Measurements from ENCODE around the gene TRPV2. TPM values are rescaled to one million over a fixed set of nuclear protein-coding genes. Genes with fewer than 3 reads are reported as not detected.

The TRPV2 gene
- total and polyA plus RNA-seq, 5 donors, result 5.2 to 19.6 (median 10.0) TPM

DNA sequence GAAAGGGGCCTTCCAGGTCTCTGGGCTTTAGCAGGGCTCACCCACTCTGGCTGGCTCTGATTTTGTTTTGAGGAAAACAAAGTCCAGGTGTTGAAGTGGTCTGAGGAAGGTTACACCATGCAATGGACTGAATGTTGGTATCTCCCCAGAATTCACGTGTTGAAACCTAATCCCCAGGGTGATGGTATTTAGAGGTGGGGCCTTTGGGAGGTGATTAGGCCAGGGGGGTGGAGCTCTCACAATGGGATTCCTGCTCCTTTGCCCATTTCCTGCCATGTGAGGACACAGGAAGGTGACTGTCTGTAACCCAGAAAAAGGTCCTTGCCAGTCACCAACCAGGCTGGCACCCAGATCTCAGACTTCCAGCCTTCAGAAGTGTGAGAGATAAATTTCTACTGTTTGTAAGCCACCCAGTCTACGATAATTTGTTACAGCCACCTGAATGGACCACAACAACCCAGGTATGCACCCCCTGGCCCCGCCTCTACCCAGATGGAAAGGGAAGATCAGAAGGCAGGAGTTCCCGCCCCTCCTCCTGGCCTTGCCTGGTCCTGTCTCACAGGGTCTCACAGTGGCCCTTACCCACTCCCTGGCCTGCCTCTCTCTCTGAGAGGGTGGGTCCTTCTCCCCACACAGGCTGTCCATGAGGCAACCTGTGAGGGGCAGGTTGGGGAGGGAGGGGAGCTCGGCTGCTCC, 44.6 kb downstream of the TRPV2 start:
- ATAC-seq, result no peak

DNA sequence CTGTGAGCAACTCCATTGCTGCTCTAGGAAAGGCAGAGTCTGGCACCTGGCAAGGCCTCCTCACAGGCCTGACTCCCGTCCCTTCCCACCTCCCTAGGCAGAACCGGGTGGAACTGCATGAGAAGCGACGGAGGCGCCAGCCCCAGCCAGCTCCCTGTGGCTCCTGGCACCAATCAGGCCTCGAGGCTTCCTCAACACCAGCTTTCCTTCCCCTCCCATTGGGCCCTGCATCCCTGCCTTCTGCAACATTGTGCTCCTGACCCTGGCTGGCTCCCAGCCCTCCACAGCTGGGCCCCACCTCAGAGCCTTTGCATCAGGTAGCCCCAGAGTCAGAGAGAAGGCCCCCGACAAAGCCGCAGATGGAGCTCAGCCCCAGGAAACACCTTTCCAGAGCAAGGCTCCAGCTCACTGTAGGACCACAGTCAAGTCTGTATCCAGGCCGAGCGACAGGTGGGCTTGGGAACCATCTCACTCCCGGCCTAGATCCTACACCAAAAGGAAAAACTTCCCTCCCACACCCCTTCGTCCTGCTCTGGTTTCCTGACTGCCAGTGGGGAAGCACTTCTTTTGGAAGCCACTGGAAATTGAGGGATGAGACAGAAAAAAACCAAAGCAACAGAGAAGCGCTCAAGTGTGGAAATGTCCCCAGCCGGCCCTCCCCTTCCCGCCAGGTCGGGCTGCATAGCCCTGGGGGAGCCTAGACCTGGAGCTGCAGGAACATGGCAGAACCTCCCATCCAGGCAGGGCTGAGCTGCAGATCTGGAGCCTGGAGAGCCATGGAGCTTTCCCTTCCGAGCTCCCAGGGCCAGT, 45.6 kb downstream of the TRPV2 start:
- DNase-seq (no peak), ATAC-seq (no peak)
- H3K9me3 ChIP-seq (ENCODE audit: control insufficient read depth, low read length), result no peaks in the 10 kb centered on the region
- intact Hi-C loops (cut with DNase I), result no loop called here
- no peak overlapping the region for H3K4me3 ChIP-seq (ENCODE audit: low read length)
- no peak overlapping the region for H3K27ac ChIP-seq (ENCODE audit: low read length)
- WGBS, result 90% methylated on average over 17 of the region's 17 CpGs
- no peaks in the 10 kb centered on the region for H3K27me3 ChIP-seq (ENCODE audit: control insufficient read depth, insufficient read depth)
- H3K4me1 ChIP-seq (ENCODE audit: control insufficient read depth, insufficient read depth, low read length), result peaks cover 5% of the 10 kb centered on the region

More for the DNA sequence above, 44.6 kb downstream of the TRPV2 start:
- intact Hi-C loops (cut with DNase I), result loop anchor here in 1 of 4 donors (5.0 kb wide), 1 partner anchor 52 kb away; no protein-coding TSS in a partner anchor
- no peak overlapping the region for H3K27ac ChIP-seq (ENCODE audit: low read length)
- H3K27me3 ChIP-seq (ENCODE audit: control insufficient read depth, insufficient read depth), result no peaks in the 10 kb centered on the region
- H3K9me3 ChIP-seq (ENCODE audit: control insufficient read depth, low read length), result no peaks in the 10 kb centered on the region
- H3K4me1 ChIP-seq (ENCODE audit: control insufficient read depth, insufficient read depth, low read length), result peaks cover 4% of the 10 kb centered on the region
- H3K4me3 ChIP-seq (ENCODE audit: low read length), result no peak overlapping the region
- DNase-seq, result no peak
- WGBS, result 76% methylated on average over 5 of the region's 5 CpGs

DNA sequence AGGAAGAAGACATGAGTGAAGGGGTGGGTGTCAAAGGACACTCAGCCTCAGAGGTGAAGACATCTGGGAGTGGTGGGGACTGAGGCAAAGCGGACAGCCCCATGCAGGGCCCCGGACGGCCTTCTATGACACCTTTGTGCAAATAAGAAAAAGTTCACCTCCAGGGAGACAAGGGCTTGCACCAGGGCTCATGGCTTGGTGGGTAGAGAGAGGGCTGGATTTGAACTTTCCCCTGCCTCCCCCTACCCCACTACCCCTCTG, 46.2 kb downstream of the TRPV2 start:
- ATAC-seq (no peak), DNase-seq (no peak)
- 92% methylated on average over 3 of the region's 3 CpGs for WGBS
- Histone ChIP-seq H3K4me3 (ENCODE audit: low read length) (no peak overlapping the region), H3K9me3 (ENCODE audit: control insufficient read depth, low read length) (no peaks in the 10 kb centered on the region), H3K27ac (ENCODE audit: low read length) (no peak overlapping the region), H3K4me1 (ENCODE audit: control insufficient read depth, insufficient read depth, low read length) (peaks cover 6% of the 10 kb centered on the region), H3K27me3 (ENCODE audit: control insufficient read depth, insufficient read depth) (no peaks in the 10 kb centered on the region)
- intact Hi-C loops (cut with DNase I), result no loop called here

DNA sequence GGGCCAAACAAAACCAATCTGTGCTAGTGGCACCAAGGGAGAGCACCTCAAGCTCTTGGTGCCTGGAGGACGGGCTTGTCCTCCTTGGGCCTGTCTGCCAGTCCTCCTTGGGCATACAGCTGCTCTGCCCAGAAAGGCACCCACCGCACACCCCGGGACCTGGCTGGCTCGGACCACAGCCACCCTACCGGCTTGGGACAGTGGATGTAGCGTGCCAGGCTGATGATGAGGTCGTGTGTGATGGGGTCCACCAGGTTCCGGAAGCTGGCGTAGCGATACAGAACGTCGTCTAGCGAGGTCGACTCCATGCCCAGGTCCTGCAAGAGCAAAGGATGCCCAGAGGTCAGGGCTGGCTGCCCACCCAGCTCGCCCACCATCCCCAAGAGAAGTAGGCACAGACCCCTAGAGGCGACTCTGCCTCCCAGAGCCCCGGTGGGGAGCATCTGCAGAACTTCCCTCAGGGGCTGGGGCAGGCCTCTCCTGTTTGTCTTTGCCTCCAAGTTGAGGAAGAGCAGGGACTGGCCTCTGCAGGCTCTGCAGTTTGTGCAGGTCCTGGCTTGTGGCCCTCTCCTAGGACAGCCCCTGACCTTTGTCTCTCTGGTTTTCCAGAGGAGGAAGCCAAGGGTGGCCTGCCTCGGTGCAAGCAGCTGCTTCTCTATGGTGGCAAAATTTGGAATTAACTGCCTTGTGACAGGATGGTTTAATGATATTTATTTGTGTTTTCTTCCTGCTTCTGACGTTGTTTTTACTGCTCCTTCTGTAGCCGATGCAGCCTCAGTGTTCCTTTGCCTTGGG, 46.9 kb downstream of the TRPV2 start:
- 89% methylated on average over 20 of the region's 20 CpGs for WGBS
- DNase-seq (peak in 1 of 3 donors; percentile 39), ATAC-seq (no peak)
- no peaks in the 10 kb centered on the region for H3K9me3 ChIP-seq (ENCODE audit: control insufficient read depth, low read length)
- H3K4me3 ChIP-seq (ENCODE audit: low read length), result no peak overlapping the region
- H3K27me3 ChIP-seq (ENCODE audit: control insufficient read depth, insufficient read depth), result no peaks in the 10 kb centered on the region
- peaks cover 6% of the 10 kb centered on the region for H3K4me1 ChIP-seq (ENCODE audit: control insufficient read depth, insufficient read depth, low read length)
- no peak overlapping the region for H3K27ac ChIP-seq (ENCODE audit: low read length)
- intact Hi-C loops (cut with DNase I), result no loop called here

DNA sequence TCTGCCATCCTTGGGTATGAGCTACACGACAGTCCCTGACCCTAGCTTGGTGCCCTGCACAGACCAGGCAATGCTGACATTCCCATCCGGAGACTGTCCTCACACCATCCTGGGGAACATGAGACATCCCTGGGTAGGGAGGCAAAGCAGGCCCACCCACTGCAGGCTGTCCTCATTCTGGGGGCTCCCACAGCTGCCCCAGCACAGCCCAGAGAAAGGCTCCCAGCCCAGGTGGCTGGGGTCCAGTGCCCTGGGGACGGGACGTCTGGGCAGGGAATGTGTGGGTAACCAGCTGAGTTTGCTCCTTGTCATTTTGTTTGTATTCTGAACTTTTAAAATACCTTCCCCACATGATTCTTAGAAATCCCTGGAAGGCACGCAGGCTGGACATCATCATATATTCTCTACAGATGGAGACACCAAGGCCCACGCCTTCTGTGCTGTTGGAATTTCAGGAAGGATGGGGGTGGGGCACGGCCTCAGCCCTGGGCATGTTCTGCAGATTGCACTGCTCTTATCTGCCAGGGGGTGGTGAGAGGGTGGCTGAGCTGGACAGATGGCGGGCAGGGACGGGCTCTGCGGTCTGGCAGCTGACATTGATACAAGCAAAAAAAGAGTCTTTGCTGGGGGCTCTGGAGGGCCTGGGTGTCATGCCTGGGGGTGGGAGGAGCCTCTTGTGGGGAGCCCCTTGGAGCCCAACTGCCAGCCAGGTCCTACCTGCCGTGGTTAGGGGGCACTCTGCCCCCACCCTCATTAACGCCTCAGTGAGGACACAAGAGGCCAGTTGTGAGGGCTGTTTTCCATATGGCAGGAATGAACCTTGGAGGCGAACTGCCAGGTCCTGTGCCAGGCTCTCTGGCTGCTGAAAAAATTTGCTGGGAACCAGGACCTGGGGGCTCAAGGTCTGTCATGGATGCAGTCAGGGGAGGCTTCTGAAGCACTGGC, 48.3 kb downstream of the TRPV2 start:
- Histone ChIP-seq H3K27ac (ENCODE audit: low read length) (no peak overlapping the region), H3K4me3 (ENCODE audit: low read length) (no peak overlapping the region), H3K9me3 (ENCODE audit: control insufficient read depth, low read length) (no peaks in the 10 kb centered on the region), H3K4me1 (ENCODE audit: control insufficient read depth, insufficient read depth, low read length) (peaks cover 6% of the 10 kb centered on the region), H3K27me3 (ENCODE audit: control insufficient read depth, insufficient read depth) (no peaks in the 10 kb centered on the region)
- DNase-seq (peak; percentile 58 to 82 (median 75)), ATAC-seq (peak; percentile 56 to 74)
- intact Hi-C loops (cut with DNase I), result no loop called here
- 58% methylated on average over 13 of the region's 13 CpGs for WGBS

DNA sequence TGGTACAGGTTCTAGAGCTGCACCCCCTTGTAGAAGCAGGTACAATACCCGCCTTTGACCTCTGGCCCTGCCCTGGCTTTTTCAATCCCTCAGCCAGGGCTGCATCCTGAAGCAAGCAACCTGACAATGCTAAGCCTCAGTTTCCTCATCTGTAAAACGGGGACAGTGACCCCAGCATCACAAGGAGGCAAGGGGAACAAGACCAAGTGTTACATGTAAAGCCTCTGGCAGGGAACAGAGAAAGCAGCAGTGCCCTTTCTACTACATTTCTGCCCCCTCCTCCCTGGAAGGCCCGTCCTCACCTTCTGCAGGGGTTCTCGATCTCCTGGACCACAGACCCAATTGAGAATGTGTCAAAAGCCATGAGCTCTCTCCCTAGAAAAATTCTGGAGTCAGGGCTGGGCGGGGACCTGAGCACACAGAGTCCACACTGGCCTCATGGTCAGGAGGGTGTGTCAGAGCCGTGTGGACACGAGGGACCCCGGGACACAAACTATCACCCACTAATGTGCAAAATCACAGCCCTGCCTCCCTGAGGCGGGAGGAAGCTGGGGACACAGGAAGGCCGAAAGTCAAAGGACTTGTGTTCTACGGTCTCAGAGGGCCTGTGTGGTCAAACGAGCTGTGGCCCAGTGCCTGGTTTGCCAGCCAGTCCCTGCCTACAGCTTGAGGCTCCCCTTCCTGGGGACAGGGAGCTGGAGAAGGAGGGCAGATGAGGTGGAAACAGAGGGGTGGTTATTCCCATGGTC, 49.1 kb downstream of the TRPV2 start:
- H3K4me1 ChIP-seq (ENCODE audit: control insufficient read depth, insufficient read depth, low read length), result peaks cover 5% of the 10 kb centered on the region
- no peaks in the 10 kb centered on the region for H3K9me3 ChIP-seq (ENCODE audit: control insufficient read depth, low read length)
- intact Hi-C loops (cut with DNase I), result loop anchor here in 1 of 4 donors (5.0 kb wide), 1 partner anchor 48 kb away; no protein-coding TSS in a partner anchor
- peak in 1 of 2 donors; percentile 16 for ATAC-seq
- peak in 1 of 3 donors; percentile 47 for DNase-seq
- H3K27me3 ChIP-seq (ENCODE audit: control insufficient read depth, insufficient read depth), result no peaks in the 10 kb centered on the region
- no peak overlapping the region for H3K27ac ChIP-seq (ENCODE audit: low read length)
- no peak overlapping the region for H3K4me3 ChIP-seq (ENCODE audit: low read length)
- WGBS, result 71% methylated on average over 12 of the region's 12 CpGs

DNA sequence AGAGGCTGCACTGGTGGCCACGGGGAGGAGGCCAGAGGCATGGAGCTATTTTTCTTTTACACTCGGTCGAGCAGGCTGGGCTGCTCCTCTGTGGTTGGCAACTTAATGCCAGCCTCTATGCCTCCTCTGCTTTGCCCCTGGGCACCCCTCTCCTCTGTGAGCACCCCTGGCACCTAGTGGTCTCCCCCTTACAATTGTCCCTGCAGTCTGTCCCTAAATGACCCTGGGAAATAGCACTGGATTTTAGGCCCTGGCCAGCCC, 49.6 kb downstream of the TRPV2 start:
- ATAC-seq (no peak), DNase-seq (no peak)
- no peaks in the 10 kb centered on the region for H3K27me3 ChIP-seq (ENCODE audit: control insufficient read depth, insufficient read depth)
- H3K27ac ChIP-seq (ENCODE audit: low read length), result no peak overlapping the region
- no peak overlapping the region for H3K4me3 ChIP-seq (ENCODE audit: low read length)
- H3K9me3 ChIP-seq (ENCODE audit: control insufficient read depth, low read length), result no peaks in the 10 kb centered on the region
- peaks cover 9% of the 10 kb centered on the region for H3K4me1 ChIP-seq (ENCODE audit: control insufficient read depth, insufficient read depth, low read length)
- intact Hi-C loops (cut with DNase I), result loop anchor here in 1 of 4 donors (5.0 kb wide), 1 partner anchor 47 kb away; no protein-coding TSS in a partner anchor
- WGBS, result 80% methylated on average over 3 of the region's 3 CpGs

DNA sequence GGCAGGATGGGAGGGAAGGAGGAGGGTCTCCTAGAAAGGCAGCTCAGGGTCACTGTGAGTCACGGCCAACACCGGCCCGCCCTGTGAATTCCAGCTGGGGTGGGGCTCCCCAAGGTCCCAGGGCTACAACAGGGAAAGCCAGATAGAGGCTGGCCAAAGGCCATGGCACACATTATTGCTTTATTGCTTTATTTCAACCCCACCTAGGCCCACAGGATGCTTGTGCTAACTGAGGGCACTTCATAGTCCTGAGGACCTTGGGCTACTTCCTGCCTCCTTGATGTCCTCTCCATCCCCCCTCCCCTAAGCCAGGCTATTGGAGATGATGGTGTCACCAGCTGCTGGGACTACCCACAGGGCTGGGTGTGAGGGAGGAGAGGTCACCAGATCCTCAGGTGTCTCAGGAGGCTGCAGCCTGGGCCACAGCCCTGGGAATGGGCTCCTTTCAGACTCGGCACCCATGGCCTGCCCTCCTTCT, 50.5 kb downstream of the TRPV2 start:
- DNase-seq (peak; percentile 67 to 79 (median 77)), ATAC-seq (peak; percentile 54 to 86)
- intact Hi-C loops (cut with DNase I), result loop anchor here in 1 of 4 donors (5.0 kb wide), 1 partner anchor 46 kb away; no protein-coding TSS in a partner anchor
- 58% methylated on average over 4 of the region's 4 CpGs for WGBS
- Histone ChIP-seq H3K27me3 (ENCODE audit: control insufficient read depth, insufficient read depth) (no peaks in the 10 kb centered on the region), H3K9me3 (ENCODE audit: control insufficient read depth, low read length) (no peaks in the 10 kb centered on the region), H3K4me3 (ENCODE audit: low read length) (no peak overlapping the region), H3K27ac (ENCODE audit: low read length) (no peak overlapping the region), H3K4me1 (ENCODE audit: control insufficient read depth, insufficient read depth, low read length) (peaks cover 10% of the 10 kb centered on the region)

DNA sequence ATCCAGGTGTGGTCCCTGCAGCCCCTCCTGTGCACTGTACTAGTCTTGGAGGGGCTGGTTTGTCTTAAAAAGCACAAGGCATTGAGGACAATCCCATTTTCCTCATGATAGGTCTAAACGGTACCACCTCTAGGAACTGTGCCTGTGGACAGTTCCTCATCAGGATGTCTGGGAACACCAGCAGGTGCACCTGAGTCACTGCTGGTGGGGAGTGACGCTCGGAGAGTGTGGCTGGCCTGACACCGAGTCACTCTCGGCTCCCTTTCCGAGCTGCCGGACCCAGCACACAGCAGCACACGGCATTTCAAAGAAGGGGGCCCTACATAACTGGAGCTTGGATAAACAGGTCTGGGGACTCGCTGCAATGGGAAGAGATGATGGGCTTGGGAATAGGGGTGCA, 51.0 kb downstream of the TRPV2 start:
- DNase-seq (peak in 1 of 3 donors; percentile 29), ATAC-seq (no peak)
- 82% methylated on average over 9 of the region's 9 CpGs for WGBS
- H3K27ac ChIP-seq (ENCODE audit: low read length), result no peak overlapping the region
- intact Hi-C loops (cut with DNase I), result loop anchor here in 1 of 4 donors (5.0 kb wide), 1 partner anchor 46 kb away; no protein-coding TSS in a partner anchor
- peaks cover 10% of the 10 kb centered on the region for H3K4me1 ChIP-seq (ENCODE audit: control insufficient read depth, insufficient read depth, low read length)
- H3K9me3 ChIP-seq (ENCODE audit: control insufficient read depth, low read length), result no peaks in the 10 kb centered on the region
- H3K4me3 ChIP-seq (ENCODE audit: low read length), result no peak overlapping the region
- no peaks in the 10 kb centered on the region for H3K27me3 ChIP-seq (ENCODE audit: control insufficient read depth, insufficient read depth)

Measured in right cardiac atrium (tissue), 5 donors.